Measurements from ENCODE around the gene FBXO48. TPM values are rescaled to one million over a fixed set of nuclear protein-coding genes. Genes with fewer than 3 reads are reported as not detected.

The FBXO48 gene
- total and polyA plus RNA-seq, 10 of the 15 experiments (the other 5 are each of a cell fraction or from before 2014, with no cell fraction given): 0.56 to 2.3 (median 1.2) TPM

DNA sequence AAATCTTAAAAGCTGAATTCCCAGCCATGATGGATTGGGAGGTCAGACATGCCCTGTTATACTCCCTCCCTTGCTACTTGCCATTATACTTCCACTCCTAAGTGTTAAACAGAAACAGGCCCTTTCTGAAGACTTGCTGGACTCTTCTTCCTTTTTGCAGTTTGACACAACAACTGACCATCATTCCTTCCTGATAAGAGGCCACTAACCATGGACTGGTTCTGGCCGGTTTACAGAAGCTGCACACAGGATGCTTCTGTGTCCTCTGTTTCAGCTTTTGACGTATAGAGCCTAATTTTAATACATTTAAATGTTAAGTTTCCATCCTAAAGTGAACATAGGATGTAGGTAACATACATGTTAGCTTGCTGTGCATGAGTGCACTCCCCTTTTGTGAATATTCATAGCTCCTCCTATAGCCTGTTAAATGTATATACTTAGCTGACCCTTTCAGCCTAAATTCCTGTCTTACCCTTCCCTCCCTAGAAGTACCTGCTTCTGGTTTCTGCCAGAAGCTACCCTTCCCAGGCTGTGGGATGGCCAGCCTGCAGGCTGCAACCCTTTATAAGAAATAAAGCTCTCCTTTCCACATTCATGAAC, 13.2 kb downstream of the FBXO48 start:
- no peak overlapping the region for H3K27ac ChIP-seq (ENCODE audit: control insufficient read depth, insufficient read depth)
- FAIRE-seq (peak; percentile 61), ATAC-seq (peak; percentile 63), DNase-seq (ENCODE audit: low read depth, low spot score) (no peak)
- no peaks in the 10 kb centered on the region for H3K36me3 ChIP-seq (ENCODE audit: control insufficient read depth in 2 of 2, insufficient read depth in 2 of 2, low read length in 1 of 2)
- ChIA-PET RAD21 (ENCODE audit: unreplicated experiment) (interaction anchor here (0.8 to 2.5 kb wide), 4 partner anchors 10 to 169 kb away, joined by 3 to 13 read pairs (median 6); partner anchors contain the start of genes APLF and FBXO48), CTCF (interaction anchor here (0.9 to 2.4 kb wide), 8 partner anchors 10 to 204 kb away, joined by 3 to 19 read pairs (median 4); no protein-coding TSS in a partner anchor), POLR2A (interaction anchor here (1.4 to 1.7 kb wide), 2 partner anchors 11 to 13 kb away, joined by 3 to 10 read pairs; partner anchors contain the start of genes APLF and FBXO48), SMC1A (ENCODE audit: uncharacterized antibody, unreplicated experiment) (interaction anchor here (0.8 to 2.5 kb wide), 7 partner anchors 10 to 332 kb away, joined by 3 to 28 read pairs (median 5); partner anchors contain the start of genes APLF and FBXO48)
- no peaks in the 10 kb centered on the region for H3K4me1 ChIP-seq (ENCODE audit: control insufficient read depth, insufficient read depth, low read length)
- no peak overlapping the region for H3K4me2 ChIP-seq (ENCODE audit: control insufficient read depth, insufficient read depth)
- no peaks in the 10 kb centered on the region for H3K79me2 ChIP-seq (ENCODE audit: control insufficient read depth, insufficient read depth, low read length)
- intact Hi-C loops (cut with micrococcal nuclease; ENCODE audit: unreplicated experiment): no loop called here
- in situ Hi-C loops (cut with MboI): no loop called here
- BruUV-seq (replicated peaks): no TSS peak
- H4K20me1 ChIP-seq (ENCODE audit: control insufficient read depth, insufficient read depth): no peaks in the 10 kb centered on the region
- no peaks in the 10 kb centered on the region for H3K27me3 ChIP-seq (replicated peaks in 1 of 2; ENCODE audit: control insufficient read depth in 2 of 2, insufficient read depth in 2 of 2, low read length in 1 of 2)
- H3K9me3 ChIP-seq (replicated peaks; ENCODE audit: control insufficient read depth, insufficient read depth, low read length): no peaks in the 10 kb centered on the region; the same call in 2 of the 3 replicates
- WGBS (ENCODE audit: insufficient coverage, insufficient replicate concordance, low lambda C conversion rate, missing lambda C conversion rate): 28% methylated on average over 2 of the region's 2 CpGs
- H3K4me3 ChIP-seq: no peak overlapping the region
- TF ChIP-seq, protein P1, sequence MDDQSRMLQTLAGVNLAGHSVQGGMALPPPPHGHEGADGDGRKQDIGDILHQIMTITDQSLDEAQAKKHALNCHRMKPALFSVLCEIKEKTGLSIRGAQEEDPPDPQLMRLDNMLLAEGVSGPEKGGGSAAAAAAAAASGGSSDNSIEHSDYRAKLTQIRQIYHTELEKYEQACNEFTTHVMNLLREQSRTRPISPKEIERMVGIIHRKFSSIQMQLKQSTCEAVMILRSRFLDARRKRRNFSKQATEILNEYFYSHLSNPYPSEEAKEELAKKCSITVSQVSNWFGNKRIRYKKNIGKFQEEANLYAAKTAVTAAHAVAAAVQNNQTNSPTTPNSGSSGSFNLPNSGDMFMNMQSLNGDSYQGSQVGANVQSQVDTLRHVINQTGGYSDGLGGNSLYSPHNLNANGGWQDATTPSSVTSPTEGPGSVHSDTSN (IDR thresholded peaks at IDR 0.05; ENCODE audit: insufficient replicate concordance, low read depth, low read length): no peak
- TF ChIP-seq STAT3 (IDR thresholded peaks at IDR 0.05; ENCODE audit: low read depth, low read length): no peak
- no peak for TF ChIP-seq GABPA (IDR thresholded peaks at IDR 0.05; ENCODE audit: low read depth)
- TF ChIP-seq EGR1 (IDR thresholded peaks at IDR 0.05; ENCODE audit: borderline replicate concordance in 1 of 2, low read depth in 2 of 2, low read length in 2 of 2): no peak
- no peak for TF ChIP-seq POLR2A (IDR thresholded peaks at IDR 0.05; ENCODE audit: low read depth, low read length)
- no peak for TF ChIP-seq ZNF622 (IDR thresholded peaks at IDR 0.05)
- TF ChIP-seq FOS (IDR thresholded peaks at IDR 0.05; ENCODE audit: borderline replicate concordance, extremely low read depth, insufficient read length): no peak
- TF ChIP-seq IKZF1 (conservative IDR thresholded peaks at IDR 0.05): no peak
- no peak for TF ChIP-seq SRF (IDR thresholded peaks at IDR 0.05; ENCODE audit: low read depth in 2 of 2, low read length in 2 of 2)
- TF ChIP-seq PML (IDR thresholded peaks at IDR 0.05; ENCODE audit: low read length): no peak
- TF ChIP-seq, protein P2, sequence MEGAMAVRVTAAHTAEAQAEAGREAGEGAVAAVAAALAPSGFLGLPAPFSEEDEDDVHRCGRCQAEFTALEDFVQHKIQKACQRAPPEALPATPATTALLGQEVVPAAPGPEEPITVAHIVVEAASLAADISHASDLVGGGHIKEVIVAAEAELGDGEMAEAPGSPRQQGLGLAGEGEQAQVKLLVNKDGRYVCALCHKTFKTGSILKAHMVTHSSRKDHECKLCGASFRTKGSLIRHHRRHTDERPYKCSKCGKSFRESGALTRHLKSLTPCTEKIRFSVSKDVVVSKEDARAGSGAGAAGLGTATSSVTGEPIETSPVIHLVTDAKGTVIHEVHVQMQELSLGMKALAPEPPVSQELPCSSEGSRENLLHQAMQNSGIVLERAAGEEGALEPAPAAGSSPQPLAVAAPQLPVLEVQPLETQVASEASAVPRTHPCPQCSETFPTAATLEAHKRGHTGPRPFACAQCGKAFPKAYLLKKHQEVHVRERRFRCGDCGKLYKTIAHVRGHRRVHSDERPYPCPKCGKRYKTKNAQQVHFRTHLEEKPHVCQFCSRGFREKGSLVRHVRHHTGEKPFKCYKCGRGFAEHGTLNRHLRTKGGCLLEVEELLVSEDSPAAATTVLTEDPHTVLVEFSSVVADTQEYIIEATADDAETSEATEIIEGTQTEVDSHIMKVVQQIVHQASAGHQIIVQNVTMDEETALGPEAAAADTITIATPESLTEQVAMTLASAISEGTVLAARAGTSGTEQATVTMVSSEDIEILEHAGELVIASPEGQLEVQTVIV (IDR thresholded peaks at IDR 0.05; ENCODE audit: borderline replicate concordance, partially characterized antibody): no peak
- no peak for TF ChIP-seq RFX5 (IDR thresholded peaks at IDR 0.05; ENCODE audit: low read depth, low read length)
- TF ChIP-seq RAD21 (IDR thresholded peaks at IDR 0.05; ENCODE audit: insufficient read depth, low read depth, low read length): no peak
- TF ChIP-seq JUNB (IDR thresholded peaks at IDR 0.05): no peak
- TF ChIP-seq SREBF1 (IDR thresholded peaks at IDR 0.05; ENCODE audit: low read length): no peak
- no peak for TF ChIP-seq KLF5 (IDR thresholded peaks at IDR 0.05; ENCODE audit: partially characterized antibody)
- TF ChIP-seq EZH2 (IDR thresholded peaks at IDR 0.05; ENCODE audit: borderline replicate concordance, control insufficient read depth, low read depth, low read length): no peak
- TF ChIP-seq, protein P3, sequence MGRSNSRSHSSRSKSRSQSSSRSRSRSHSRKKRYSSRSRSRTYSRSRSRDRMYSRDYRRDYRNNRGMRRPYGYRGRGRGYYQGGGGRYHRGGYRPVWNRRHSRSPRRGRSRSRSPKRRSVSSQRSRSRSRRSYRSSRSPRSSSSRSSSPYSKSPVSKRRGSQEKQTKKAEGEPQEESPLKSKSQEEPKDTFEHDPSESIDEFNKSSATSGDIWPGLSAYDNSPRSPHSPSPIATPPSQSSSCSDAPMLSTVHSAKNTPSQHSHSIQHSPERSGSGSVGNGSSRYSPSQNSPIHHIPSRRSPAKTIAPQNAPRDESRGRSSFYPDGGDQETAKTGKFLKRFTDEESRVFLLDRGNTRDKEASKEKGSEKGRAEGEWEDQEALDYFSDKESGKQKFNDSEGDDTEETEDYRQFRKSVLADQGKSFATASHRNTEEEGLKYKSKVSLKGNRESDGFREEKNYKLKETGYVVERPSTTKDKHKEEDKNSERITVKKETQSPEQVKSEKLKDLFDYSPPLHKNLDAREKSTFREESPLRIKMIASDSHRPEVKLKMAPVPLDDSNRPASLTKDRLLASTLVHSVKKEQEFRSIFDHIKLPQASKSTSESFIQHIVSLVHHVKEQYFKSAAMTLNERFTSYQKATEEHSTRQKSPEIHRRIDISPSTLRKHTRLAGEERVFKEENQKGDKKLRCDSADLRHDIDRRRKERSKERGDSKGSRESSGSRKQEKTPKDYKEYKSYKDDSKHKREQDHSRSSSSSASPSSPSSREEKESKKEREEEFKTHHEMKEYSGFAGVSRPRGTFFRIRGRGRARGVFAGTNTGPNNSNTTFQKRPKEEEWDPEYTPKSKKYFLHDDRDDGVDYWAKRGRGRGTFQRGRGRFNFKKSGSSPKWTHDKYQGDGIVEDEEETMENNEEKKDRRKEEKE (IDR thresholded peaks at IDR 0.05): no peak
- no peak overlapping the region for H3K9ac ChIP-seq (ENCODE audit: control insufficient read depth, insufficient read depth, low read length)
- H2AFZ ChIP-seq (ENCODE audit: control insufficient read depth, low read depth, low read length): no peak overlapping the region
